ENCODE results near the gene SOX13.

DNA sequence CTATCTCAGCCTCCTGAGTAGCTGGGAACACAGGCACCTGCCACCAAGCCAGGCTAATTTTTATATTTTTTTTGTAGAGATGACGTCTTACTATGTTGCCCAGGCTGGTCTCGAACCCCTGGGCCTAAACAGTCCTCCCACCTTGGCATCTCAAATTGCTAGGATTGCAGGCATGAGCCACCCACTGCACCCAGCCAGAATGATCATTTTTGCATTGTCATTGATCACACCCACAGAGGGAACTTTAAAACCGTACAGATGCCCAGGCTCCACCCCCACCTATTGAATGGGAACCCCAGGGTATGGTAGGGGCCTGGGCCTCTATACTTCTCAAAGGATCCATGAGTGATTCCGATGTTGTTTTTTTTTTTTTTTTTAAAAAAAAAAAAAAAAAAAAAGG is 42.2 kb downstream of the SOX13 start:
- TF ChIP-seq, protein P1, sequence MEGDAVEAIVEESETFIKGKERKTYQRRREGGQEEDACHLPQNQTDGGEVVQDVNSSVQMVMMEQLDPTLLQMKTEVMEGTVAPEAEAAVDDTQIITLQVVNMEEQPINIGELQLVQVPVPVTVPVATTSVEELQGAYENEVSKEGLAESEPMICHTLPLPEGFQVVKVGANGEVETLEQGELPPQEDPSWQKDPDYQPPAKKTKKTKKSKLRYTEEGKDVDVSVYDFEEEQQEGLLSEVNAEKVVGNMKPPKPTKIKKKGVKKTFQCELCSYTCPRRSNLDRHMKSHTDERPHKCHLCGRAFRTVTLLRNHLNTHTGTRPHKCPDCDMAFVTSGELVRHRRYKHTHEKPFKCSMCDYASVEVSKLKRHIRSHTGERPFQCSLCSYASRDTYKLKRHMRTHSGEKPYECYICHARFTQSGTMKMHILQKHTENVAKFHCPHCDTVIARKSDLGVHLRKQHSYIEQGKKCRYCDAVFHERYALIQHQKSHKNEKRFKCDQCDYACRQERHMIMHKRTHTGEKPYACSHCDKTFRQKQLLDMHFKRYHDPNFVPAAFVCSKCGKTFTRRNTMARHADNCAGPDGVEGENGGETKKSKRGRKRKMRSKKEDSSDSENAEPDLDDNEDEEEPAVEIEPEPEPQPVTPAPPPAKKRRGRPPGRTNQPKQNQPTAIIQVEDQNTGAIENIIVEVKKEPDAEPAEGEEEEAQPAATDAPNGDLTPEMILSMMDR (optimal IDR thresholded peaks at IDR 0.05 in 1 of 3, IDR thresholded peaks at IDR 0.05 in 1 of 3, conservative IDR thresholded peaks at IDR 0.05 in 1 of 3; ENCODE audit: extremely low read depth in 1 of 3, insufficient read depth in 2 of 3, low read length in 3 of 3), result no peak
- no peak for TF ChIP-seq EZH2 (IDR thresholded peaks at IDR 0.05; ENCODE audit: low read length)
